Fibroblast of mammary gland (primary cell): Measurements from ENCODE around the gene RAB3C.

Experiments
- DNase-seq: peaks from one replicate; pipeline ENCODE4 v3.0.0-alpha.2; 2010; ENCODE audit warnings: low read depth
- H3K4me3 ChIP-seq: 2 replicates; pipeline ENCODE4 v1.5.1; 2011; ENCODE audit warnings: low read depth, mild to moderate bottlenecking, low read length, moderate library complexity; ENCODE audit not compliant: control insufficient read depth
- TF ChIP-seq, protein P1 (sequence below): conservative IDR thresholded peaks from 2 replicates; pipeline ENCODE4 v1.5.1; 2011; ENCODE audit warnings: low read depth, low read length, inconsistent platforms; ENCODE audit not compliant: control insufficient read depth, insufficient read depth

Gene RAB3C

DNA sequence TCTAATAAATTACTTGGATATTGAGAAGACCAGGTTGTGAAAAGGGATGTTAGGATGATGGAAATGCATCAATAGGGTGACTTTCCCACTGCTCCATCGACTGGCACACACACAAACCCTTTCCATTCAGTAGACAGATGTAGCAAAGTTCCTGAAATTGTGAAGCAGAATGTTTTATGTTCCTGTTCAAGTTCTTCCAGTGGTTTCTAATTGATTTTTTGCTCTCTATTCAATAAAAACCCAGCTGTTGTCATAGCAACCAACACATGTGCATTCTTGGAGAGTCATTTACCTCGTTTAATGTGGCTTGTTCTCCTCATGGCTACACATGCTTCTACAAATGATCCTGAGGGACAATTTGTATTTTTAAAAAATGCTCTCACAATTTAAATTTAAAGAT, 244.6 kb downstream of the RAB3C start:
- TF ChIP-seq, protein P1, sequence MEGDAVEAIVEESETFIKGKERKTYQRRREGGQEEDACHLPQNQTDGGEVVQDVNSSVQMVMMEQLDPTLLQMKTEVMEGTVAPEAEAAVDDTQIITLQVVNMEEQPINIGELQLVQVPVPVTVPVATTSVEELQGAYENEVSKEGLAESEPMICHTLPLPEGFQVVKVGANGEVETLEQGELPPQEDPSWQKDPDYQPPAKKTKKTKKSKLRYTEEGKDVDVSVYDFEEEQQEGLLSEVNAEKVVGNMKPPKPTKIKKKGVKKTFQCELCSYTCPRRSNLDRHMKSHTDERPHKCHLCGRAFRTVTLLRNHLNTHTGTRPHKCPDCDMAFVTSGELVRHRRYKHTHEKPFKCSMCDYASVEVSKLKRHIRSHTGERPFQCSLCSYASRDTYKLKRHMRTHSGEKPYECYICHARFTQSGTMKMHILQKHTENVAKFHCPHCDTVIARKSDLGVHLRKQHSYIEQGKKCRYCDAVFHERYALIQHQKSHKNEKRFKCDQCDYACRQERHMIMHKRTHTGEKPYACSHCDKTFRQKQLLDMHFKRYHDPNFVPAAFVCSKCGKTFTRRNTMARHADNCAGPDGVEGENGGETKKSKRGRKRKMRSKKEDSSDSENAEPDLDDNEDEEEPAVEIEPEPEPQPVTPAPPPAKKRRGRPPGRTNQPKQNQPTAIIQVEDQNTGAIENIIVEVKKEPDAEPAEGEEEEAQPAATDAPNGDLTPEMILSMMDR = no peak
- no peak overlapping the region for H3K4me3 ChIP-seq
- no peak for DNase-seq

DNA sequence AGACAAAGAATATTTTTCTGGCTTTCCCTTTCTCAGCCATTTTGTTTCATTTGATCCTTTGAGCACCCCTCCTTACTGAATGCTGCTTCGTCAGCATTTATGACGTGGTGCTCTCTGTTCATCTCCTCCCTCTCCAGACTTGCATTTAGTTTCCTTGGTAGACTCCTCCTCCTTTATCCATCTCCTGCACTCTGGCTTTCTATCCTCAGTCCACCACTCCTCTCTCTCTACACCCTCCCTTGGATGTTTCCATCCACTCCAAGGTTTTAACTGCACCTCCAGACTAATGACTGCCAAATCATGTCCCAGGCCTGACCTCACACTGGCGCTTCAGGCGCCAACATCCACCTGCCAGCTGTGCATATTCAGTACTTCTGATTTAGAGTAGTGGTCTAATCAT, 245.4 kb downstream of the RAB3C start:
- no peak for DNase-seq
- no peak overlapping the region for H3K4me3 ChIP-seq
- TF ChIP-seq, protein P1 = no peak

DNA sequence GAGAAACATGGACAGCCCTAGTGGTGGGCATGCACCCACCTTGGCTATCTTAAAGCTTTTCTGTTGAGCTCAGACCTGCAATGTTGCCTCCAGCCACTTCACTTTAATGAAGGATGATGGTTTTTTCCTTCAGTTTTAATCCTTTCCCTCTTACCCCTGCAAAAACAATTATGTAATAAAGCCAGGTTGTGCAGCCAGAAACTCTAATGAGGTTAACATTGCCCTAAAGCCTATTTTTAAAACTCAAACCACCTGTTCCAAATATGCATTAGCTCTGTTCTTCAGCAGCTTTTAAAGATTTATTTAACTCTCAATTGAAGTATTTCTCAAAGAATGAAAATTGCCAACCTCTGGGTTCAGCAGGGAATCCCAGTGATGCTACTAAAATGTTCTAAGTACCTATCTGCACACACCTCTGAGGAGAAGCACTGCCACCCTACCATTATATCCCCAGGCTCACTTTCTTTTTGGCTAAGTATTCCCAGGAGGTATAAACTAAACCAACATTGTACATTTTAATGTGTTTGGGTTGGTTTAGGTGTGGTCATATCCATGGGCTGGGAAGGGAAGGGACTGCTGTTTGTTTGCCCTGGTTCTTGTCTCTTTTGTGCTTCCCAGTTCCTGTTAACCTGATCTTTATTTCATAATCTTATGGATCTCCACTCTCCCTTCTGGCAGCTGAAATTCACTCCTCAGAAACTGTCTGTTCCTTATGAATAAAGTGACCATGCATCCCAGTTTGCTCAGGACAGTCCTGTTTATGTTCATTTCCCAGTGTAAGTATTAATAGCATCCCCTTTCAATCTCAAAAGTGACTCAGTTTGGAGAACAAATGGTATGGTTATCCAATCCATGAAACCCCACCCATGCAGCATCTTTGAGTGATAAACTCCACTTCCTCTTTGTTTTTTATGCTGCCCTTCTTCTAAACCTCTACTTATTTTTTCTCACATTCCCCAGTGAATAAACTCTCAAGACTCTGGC, 251.7 kb downstream of the RAB3C start:
- no peak overlapping the region for H3K4me3 ChIP-seq
- TF ChIP-seq, protein P1 = no peak
- DNase-seq = no peak

DNA sequence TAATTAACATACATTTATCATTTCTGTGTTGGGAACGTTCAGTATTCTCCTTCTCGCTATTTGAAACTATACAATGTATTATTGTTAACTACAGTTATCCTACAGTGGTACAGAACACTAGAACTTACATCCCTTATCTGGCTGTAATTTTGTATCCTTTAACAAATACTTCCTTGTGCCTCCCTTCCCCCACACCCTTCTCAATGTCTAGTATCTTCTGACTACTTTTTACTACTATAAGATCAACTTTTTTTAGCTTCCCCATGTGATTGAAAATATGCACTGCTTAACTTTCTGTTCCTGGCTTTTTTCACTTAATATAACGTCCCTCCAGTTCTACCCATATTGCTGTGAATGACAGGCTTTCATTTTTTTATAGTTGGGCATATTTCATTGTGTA, 253.5 kb downstream of the RAB3C start:
- no peak overlapping the region for H3K4me3 ChIP-seq
- TF ChIP-seq, protein P1 = no peak
- DNase-seq = no peak

DNA sequence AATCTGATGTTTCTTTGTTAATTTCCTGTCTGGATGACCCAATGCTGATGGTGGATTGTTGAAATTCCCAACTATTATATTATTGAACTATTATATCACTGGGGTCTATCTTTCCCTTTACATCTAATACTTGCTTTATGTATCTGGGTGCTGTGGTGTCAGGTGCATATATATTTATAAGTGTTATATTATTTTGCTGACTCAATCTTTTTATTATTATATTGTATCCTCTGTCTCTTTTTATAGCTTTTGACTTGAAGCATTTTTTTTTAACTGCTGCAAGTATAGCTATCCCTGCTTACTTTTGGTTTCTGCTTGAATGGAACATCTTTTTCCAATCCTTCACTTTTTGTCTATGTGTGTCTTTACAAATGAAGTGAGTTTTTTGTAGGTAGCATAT, 255.9 kb downstream of the RAB3C start:
- no peak overlapping the region for H3K4me3 ChIP-seq
- DNase-seq = no peak
- TF ChIP-seq, protein P1 = no peak

DNA sequence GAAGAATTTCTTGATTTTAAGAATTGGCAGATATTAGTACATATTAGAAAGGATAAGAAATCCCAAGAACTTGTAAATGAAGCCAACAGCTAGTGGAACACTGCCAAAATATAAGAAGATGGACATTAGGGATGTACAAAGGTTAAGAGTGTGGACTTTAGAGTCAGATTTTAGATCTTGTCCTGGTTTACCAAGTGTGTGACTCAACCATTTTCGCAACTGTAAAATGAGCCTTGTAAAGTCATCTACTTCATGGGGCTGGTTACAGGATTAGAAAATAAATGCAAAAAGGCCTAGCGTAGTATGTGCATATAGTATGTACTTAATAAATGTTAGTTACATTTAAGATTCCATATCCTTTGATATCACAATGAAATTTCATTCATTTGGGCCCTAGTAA, 260.0 kb downstream of the RAB3C start:
- DNase-seq = peak; percentile 80
- TF ChIP-seq, protein P1 = no peak
- no peak overlapping the region for H3K4me3 ChIP-seq
